H1 (cell line): ENCODE measurements around the gene MORF4L1. TPM values are rescaled to one million over a fixed set of nuclear protein-coding genes. Genes with fewer than 3 reads are reported as not detected.

Source experiments
- CTCF ChIA-PET: fragments of 300-600 bp; sonication (Branson Sonifier 250); formaldehyde crosslinking; loops from one replicate; lab custom pipeline; 2021; ENCODE audit not compliant: partially characterized antibody; lab: Charles Lee
- POLR2A ChIA-PET: fragments of 300-600 bp; sonication (Branson Sonifier 250); formaldehyde crosslinking; loops from one replicate; lab custom pipeline; 2021; ENCODE audit warnings: inconsistent platforms; ENCODE audit not compliant: partially characterized antibody; lab: Charles Lee
- DNase-seq, 2 experiments: peaks; one replicate each; pipeline versions ENCODE4 v3.0.0 to v3.0.0-alpha.2; 2010 to 2022; ENCODE audit warnings: low spot score in 2 of 2, low read depth in 1 of 2, mixed read lengths in 1 of 2
- FAIRE-seq: peaks from 2 replicates; lab custom pipeline; 2011; peaks lifted over from hg19 to GRCh38; lab: Jason Lieb, UNC
- H2AFZ ChIP-seq: 2 replicates; pipeline ENCODE4 v1.8.1; 2012; ENCODE audit warnings: low read length, inconsistent platforms
- H2AK5ac ChIP-seq: 2 replicates; pipeline ENCODE4 v1.6.1; 2013; ENCODE audit warnings: low read depth, low read length
- H2BK120ac ChIP-seq: replicated peaks from 2 replicates; pipeline ENCODE3; 2013; ENCODE audit warnings: low read depth, low read length, inconsistent platforms
- H2BK12ac ChIP-seq: 2 replicates; pipeline ENCODE4 v1.6.1; 2013; ENCODE audit warnings: low read depth, low read length
- H2BK15ac ChIP-seq: 2 replicates; pipeline ENCODE4 v1.6.1; 2013; ENCODE audit warnings: low read length
- H2BK20ac ChIP-seq: 2 replicates; pipeline ENCODE4 v1.6.1; 2013; ENCODE audit warnings: low read length
- H2BK5ac ChIP-seq: 2 replicates; pipeline ENCODE4 v1.6.1; 2013; ENCODE audit warnings: low read depth, low read length
- H3K14ac ChIP-seq: 2 replicates; pipeline ENCODE4 v1.6.1; 2013; ENCODE audit warnings: inconsistent platforms; ENCODE audit not compliant: insufficient read length
- H3K18ac ChIP-seq: 2 replicates; pipeline ENCODE4 v1.6.1; 2013; ENCODE audit warnings: low read length; ENCODE audit errors: extremely low read depth
- H3K23ac ChIP-seq: 2 replicates; pipeline ENCODE4 v1.6.1; 2013; ENCODE audit warnings: inconsistent platforms; ENCODE audit not compliant: insufficient read length
- H3K23me2 ChIP-seq: 2 replicates; pipeline ENCODE4 v1.6.1; 2013; ENCODE audit warnings: low read depth, low read length
- H3K27ac ChIP-seq: 2 replicates; pipeline ENCODE4 v1.6.1; 2011; ENCODE audit warnings: low read depth, low read length, inconsistent platforms
- H3K27me3 ChIP-seq, 4 experiments: replicated peaks in 1 of 4; 1 replicate in 1 of 4; 2 replicates in 3 of 4; pipeline versions ENCODE4 v1.6.1 to v1.8.1; 2011 to 2013; ENCODE audit warnings: low read length in 3 of 4, mild to moderate bottlenecking in 3 of 4, inconsistent platforms in 2 of 4, mixed read lengths in 2 of 4, moderate library complexity in 1 of 4; ENCODE audit not compliant: control insufficient read depth in 3 of 4, insufficient read depth in 3 of 4; ENCODE audit errors: extremely low read depth in 1 of 4
- H3K36me3 ChIP-seq, 4 experiments: 2 replicates each; pipeline versions ENCODE4 v1.6.1 to v1.8.1; 2011 to 2013; ENCODE audit warnings: mild to moderate bottlenecking in 4 of 4, low read length in 3 of 4, moderate library complexity in 2 of 4, control low read depth in 1 of 4, inconsistent platforms in 1 of 4; ENCODE audit not compliant: insufficient read depth in 4 of 4, control insufficient read depth in 2 of 4
- H3K4ac ChIP-seq: replicated peaks from 2 replicates; pipeline ENCODE3; 2013; ENCODE audit warnings: low read length, low read depth, mixed read lengths, inconsistent platforms; ENCODE audit not compliant: insufficient read length
- H3K4me1 ChIP-seq, 4 experiments: replicated peaks in 1 of 4; 1 replicate in 1 of 4; 2 replicates in 3 of 4; pipeline versions ENCODE4 v1.6.1 to v1.8.1; 2011 to 2013; ENCODE audit warnings: low read length in 3 of 4, inconsistent platforms in 2 of 4, mixed read lengths in 1 of 4; ENCODE audit not compliant: insufficient read depth in 4 of 4, control insufficient read depth in 3 of 4
- H3K4me2 ChIP-seq, 2 experiments: 2 replicates each; pipeline versions ENCODE4 v1.6.1 to v1.8.1; 2011 to 2013; ENCODE audit warnings: low read depth in 2 of 2, low read length in 2 of 2, control low read depth in 1 of 2, inconsistent platforms in 1 of 2, mild to moderate bottlenecking in 1 of 2; ENCODE audit not compliant: insufficient read depth in 1 of 2
- H3K4me3 ChIP-seq, 4 experiments: fragments of 200-600, 300-600 bp in 1 of 4; sonication (generic), shearing (Covaris generic), sonication (Bioruptor Twin) in 1 of 4; 2 replicates each; pipeline versions ENCODE4 v1.5.1 to v1.8.1; 2011 to 2016; ENCODE audit warnings: low read length in 4 of 4, low read depth in 3 of 4, control low read depth in 2 of 4, inconsistent platforms in 2 of 4, mild to moderate bottlenecking in 2 of 4, mixed read lengths in 1 of 4, moderate library complexity in 1 of 4; ENCODE audit not compliant: insufficient read depth in 2 of 4; ENCODE audit errors: extremely low read depth in 1 of 4
- H3K56ac ChIP-seq: replicated peaks from 2 replicates; pipeline ENCODE3; 2013; ENCODE audit warnings: low read depth, mild to moderate bottlenecking, mixed read lengths, low read length, inconsistent platforms; ENCODE audit not compliant: insufficient read length
- H3K79me1 ChIP-seq: 2 replicates; pipeline ENCODE4 v1.6.1; 2013; ENCODE audit warnings: low read depth, low read length, control low read depth
- H3K79me2 ChIP-seq, 2 experiments: 2 replicates each; pipeline versions ENCODE4 v1.6.1 to v1.8.1; 2012 to 2013; ENCODE audit warnings: low read length in 2 of 2, mild to moderate bottlenecking in 2 of 2, inconsistent platforms in 1 of 2; ENCODE audit not compliant: insufficient read depth in 2 of 2, control insufficient read depth in 1 of 2
- H3K9ac ChIP-seq, 4 experiments: replicated peaks in 1 of 4; 1 replicate in 1 of 4; 2 replicates in 3 of 4; pipeline versions ENCODE4 v1.6.1 to v1.8.1; 2011 to 2013; ENCODE audit warnings: low read depth in 3 of 4, low read length in 3 of 4, control low read depth in 2 of 4, mild to moderate bottlenecking in 2 of 4, moderate library complexity in 2 of 4, inconsistent platforms in 1 of 4; ENCODE audit errors: extremely low read depth in 1 of 4
- H3K9me3 ChIP-seq, 2 experiments: 2 replicates each; pipeline versions ENCODE4 v1.6.1 to v1.8.1; 2012 to 2013; ENCODE audit warnings: mild to moderate bottlenecking in 2 of 2, moderate library complexity in 2 of 2, control low read depth in 1 of 2, inconsistent platforms in 1 of 2, low read depth in 1 of 2, low read length in 1 of 2, mixed read lengths in 1 of 2; ENCODE audit not compliant: insufficient read depth in 2 of 2
- H4K20me1 ChIP-seq, 2 experiments: replicated peaks in 1 of 2; 2 replicates each; pipeline versions ENCODE3 to v1.8.1; 2011 to 2013; ENCODE audit warnings: inconsistent platforms in 2 of 2, low read length in 2 of 2, mild to moderate bottlenecking in 1 of 2; ENCODE audit not compliant: insufficient read depth in 2 of 2, control insufficient read depth in 1 of 2
- H4K5ac ChIP-seq: 2 replicates; pipeline ENCODE4 v1.6.1; 2013; ENCODE audit warnings: low read length, low read depth, mixed read lengths, inconsistent platforms; ENCODE audit not compliant: insufficient read length
- H4K8ac ChIP-seq: 2 replicates; pipeline ENCODE4 v1.8.0; 2013; ENCODE audit warnings: mild to moderate bottlenecking, moderate library complexity, low read length, inconsistent platforms; ENCODE audit not compliant: insufficient read depth; ENCODE audit errors: extremely low read depth
- H4K91ac ChIP-seq: replicated peaks from 2 replicates; pipeline ENCODE3; 2013; ENCODE audit warnings: low read length, mixed read lengths, inconsistent platforms; ENCODE audit not compliant: insufficient read length
- CBX5 ChIP-seq: fragments of 300-800, 300-1000 bp; sonication (generic); IDR thresholded peaks from 2 replicates; pipeline ENCODE4 v1.7.1; 2016; ENCODE audit warnings: antibody characterized with exemption, low read length, low read depth
- CBX8 ChIP-seq: fragments of 300-800, 300-1000 bp; sonication (generic); IDR thresholded peaks from 2 replicates; pipeline ENCODE4 v1.7.1; 2016; ENCODE audit warnings: low read depth, low read length, borderline replicate concordance
- CEBPB ChIP-seq: IDR thresholded peaks from 2 replicates; pipeline ENCODE4 v1.6.1; 2012; ENCODE audit warnings: low read depth, low read length
- CHD1 ChIP-seq: IDR thresholded peaks from 2 replicates; pipeline ENCODE4 v1.6.1; 2012; ENCODE audit warnings: low read depth, low read length, improper control_type of control experiment
- EGR1 ChIP-seq: IDR thresholded peaks from 2 replicates; pipeline ENCODE4 v1.6.1; 2011; ENCODE audit warnings: low read depth, low read length, borderline replicate concordance
- FOSL1 ChIP-seq: IDR thresholded peaks from 2 replicates; pipeline ENCODE4 v1.6.1; 2011; ENCODE audit warnings: mild to moderate bottlenecking, low read depth, low read length, moderate library complexity; ENCODE audit not compliant: insufficient read depth
- JUN ChIP-seq: IDR thresholded peaks from 2 replicates; pipeline ENCODE4 v1.6.1; 2011; ENCODE audit warnings: low read depth, mild to moderate bottlenecking, improper control_type of control experiment, low read length
- RBBP5 ChIP-seq: IDR thresholded peaks from 2 replicates; pipeline ENCODE4 v1.7.1; 2012; ENCODE audit warnings: low read depth, mild to moderate bottlenecking, inconsistent platforms, low read length, moderate library complexity, borderline replicate concordance
- RNF2 ChIP-seq: fragments of 200-900, 300-1000 bp; sonication (generic); IDR thresholded peaks from 2 replicates; pipeline ENCODE4 v1.7.1; 2016; ENCODE audit warnings: borderline replicate concordance, low read depth, mild to moderate bottlenecking, antibody characterized with exemption, low read length; ENCODE audit not compliant: poor library complexity, severe bottlenecking; ENCODE audit errors: missing control alignments
- WGBS, 2 experiments: shearing (Covaris generic) in 1 of 2; methylation state at CpG; one replicate each; pipeline versions ENCODE4 v1.1.6 to v1.1.7; 2013 to 2015; ENCODE audit warnings: low lambda C conversion rate in 2 of 2, mixed read lengths in 2 of 2, inconsistent platforms in 1 of 2, low coverage in 1 of 2, missing lambda C conversion rate in 1 of 2; ENCODE audit not compliant: insufficient replicate concordance in 2 of 2, insufficient coverage in 1 of 2, insufficient read length in 1 of 2; ENCODE audit errors: extremely low coverage in 1 of 2, missing lambda C conversion rate in 1 of 2; 5-methylcytosine and 5-hydroxymethylcytosine counted together
- polyA plus RNA-seq, 7 experiments: library from polyadenylated mRNA; depleted of rRNA in 3 of 7; stranded (reverse) in 5 of 7; unstranded in 2 of 7; fragments of >200 nt in 5 of 7; fragments of 200-250 nt in 2 of 7; gene quantifications; 1 replicate in 5 of 7; 2 replicates in 1 of 7; 4 replicates in 1 of 7; pipeline versions ENCODE4 v1.2.1 to v1.2.3, GENCODE V29; 2011 to 2013; ENCODE audit warnings: missing spikeins in 2 of 7, mixed read lengths in 2 of 7
- total RNA-seq: library from RNA; stranded (reverse); fragmentation: NEBNext Ultra II Directional; extraction: Animal tissue kit (Norgen Biotek cat#: 25700); gene quantifications from 2 replicates; pipeline ENCODE4 v1.2.1, GENCODE V29; 2021
- TF ChIP-seq, protein P1 (sequence below): IDR thresholded peaks from 2 replicates; pipeline ENCODE4 v1.6.1; 2011; ENCODE audit warnings: low read depth, mild to moderate bottlenecking, low read length; ENCODE audit not compliant: insufficient read depth
- TF ChIP-seq, protein P2 (sequence below): IDR thresholded peaks from 2 replicates; pipeline ENCODE4 v1.6.1; 2011; ENCODE audit warnings: low read length, improper control_type of control experiment

MORF4L1 gene
- total and polyA plus RNA-seq, 2 of the 8 experiments (the other 6 are each of a cell fraction or from before 2014, with no cell fraction given) = 260 to 533 TPM

DNA sequence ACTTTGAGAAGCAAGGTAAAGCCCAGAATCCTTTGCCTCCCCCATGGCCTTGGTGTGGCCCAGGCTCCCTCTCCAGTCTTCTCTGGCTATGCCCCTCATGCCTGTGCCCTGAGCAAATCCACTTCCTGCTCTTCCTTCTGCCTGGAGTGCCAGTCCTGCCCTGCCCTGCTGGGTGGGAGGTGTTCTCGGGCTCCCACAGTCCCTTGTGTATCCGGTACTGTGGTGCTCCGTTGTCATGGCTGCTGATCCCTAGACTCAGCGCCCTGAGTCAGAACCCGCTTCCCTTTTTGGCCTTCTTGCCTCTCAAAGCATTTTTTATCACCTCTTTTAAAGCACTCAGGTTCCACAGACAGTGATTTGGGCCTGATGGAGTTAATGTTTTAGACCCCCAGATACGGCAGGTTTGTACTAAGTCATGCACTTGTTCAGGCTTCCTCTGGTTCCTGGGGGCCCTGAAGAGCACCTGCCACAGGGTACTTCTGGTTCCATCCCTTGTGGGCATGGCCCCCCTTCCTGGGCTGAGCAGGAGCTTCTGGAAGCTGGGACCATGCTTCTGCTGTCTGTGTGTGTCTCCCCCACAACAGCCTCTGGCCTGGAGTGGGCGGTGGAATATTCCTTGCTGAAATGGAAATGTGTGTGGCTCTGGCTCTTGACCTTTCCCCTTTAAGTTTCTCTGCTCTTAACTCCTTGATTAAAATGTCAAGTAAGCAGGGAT, 31.9 kb upstream of the MORF4L1 start:
- H2BK20ac ChIP-seq = no peak overlapping the region
- no peak overlapping the region; the same call in 1 of the 2 replicates for H4K8ac ChIP-seq
- no peak overlapping the region for H3K18ac ChIP-seq
- no peaks in the 10 kb centered on the region for H3K23me2 ChIP-seq
- no peaks in the 10 kb centered on the region for H3K9me3 ChIP-seq
- no peaks in the 10 kb centered on the region for H3K79me1 ChIP-seq
- H3K27ac ChIP-seq = no peak overlapping the region
- no peak overlapping the region for H3K56ac ChIP-seq
- H2AFZ ChIP-seq = no peak overlapping the region
- H3K79me2 ChIP-seq = no peaks in the 10 kb centered on the region
- H3K4me2 ChIP-seq = no peak overlapping the region
- H3K4me3 ChIP-seq = no peak overlapping the region
- no peak overlapping the region for H4K5ac ChIP-seq
- no peak overlapping the region for H2AK5ac ChIP-seq
- WGBS, 2 experiments = 96% methylated on average over 7 of the region's 7 CpGs; no CpG with 5 or more reads in 1 of the 2 experiments
- H2BK12ac ChIP-seq = no peak overlapping the region
- H3K27me3 ChIP-seq = no peaks in the 10 kb centered on the region
- ChIA-PET CTCF (no interaction called here), POLR2A (interaction anchor here (0.7 kb wide), 1 partner anchor 9 kb away, joined by 3 read pairs; no protein-coding TSS in a partner anchor)
- H3K4ac ChIP-seq = no peak overlapping the region
- H2BK120ac ChIP-seq = no peak overlapping the region
- no peak overlapping the region for H3K9ac ChIP-seq
- no peak overlapping the region for H2BK15ac ChIP-seq
- no peak overlapping the region for H3K23ac ChIP-seq
- no peak overlapping the region for H4K91ac ChIP-seq
- peaks cover 0 to 3% (median 0%) of the 10 kb centered on the region in 4 experiments; a peak in 1 of 7 replicates for H3K4me1 ChIP-seq
- no peaks in the 10 kb centered on the region for H3K36me3 ChIP-seq
- no peak for DNase-seq
- no peak overlapping the region for H3K14ac ChIP-seq
- FAIRE-seq = no peak
- no peaks in the 10 kb centered on the region for H4K20me1 ChIP-seq
- H2BK5ac ChIP-seq = no peak overlapping the region
- TF ChIP-seq CEBPB (no peak), CBX8 (no peak), EGR1 (no peak), CBX5 (no peak), FOSL1 (no peak), JUN (no peak), RNF2 (no peak), RBBP5 (no peak), CHD1 (no peak)
- TF ChIP-seq, protein P1, sequence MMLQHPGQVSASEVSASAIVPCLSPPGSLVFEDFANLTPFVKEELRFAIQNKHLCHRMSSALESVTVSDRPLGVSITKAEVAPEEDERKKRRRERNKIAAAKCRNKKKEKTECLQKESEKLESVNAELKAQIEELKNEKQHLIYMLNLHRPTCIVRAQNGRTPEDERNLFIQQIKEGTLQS = no peak
- TF ChIP-seq, protein P2, sequence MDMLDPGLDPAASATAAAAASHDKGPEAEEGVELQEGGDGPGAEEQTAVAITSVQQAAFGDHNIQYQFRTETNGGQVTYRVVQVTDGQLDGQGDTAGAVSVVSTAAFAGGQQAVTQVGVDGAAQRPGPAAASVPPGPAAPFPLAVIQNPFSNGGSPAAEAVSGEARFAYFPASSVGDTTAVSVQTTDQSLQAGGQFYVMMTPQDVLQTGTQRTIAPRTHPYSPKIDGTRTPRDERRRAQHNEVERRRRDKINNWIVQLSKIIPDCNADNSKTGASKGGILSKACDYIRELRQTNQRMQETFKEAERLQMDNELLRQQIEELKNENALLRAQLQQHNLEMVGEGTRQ = no peak
